Mammary epithelial cell (primary cell): ENCODE results near the gene HIBADH.

Source experiments
- CTCF ChIP-seq, 2 donors: IDR thresholded peaks in 1 of 2; conservative IDR thresholded peaks in 1 of 2; 2 replicates each; pipeline ENCODE4 v1.5.1; 2011 to 2012; ENCODE audit warnings: inconsistent platforms in 2 of 2, low read length in 2 of 2, mild to moderate bottlenecking in 2 of 2, control low read depth in 1 of 2, low read depth in 1 of 2; ENCODE audit not compliant: insufficient read depth in 1 of 2; ENCODE audit errors: extremely low read depth in 1 of 2
- EZH2 ChIP-seq: IDR thresholded peaks from 2 replicates; pipeline ENCODE4 v1.6.1; 2012; ENCODE audit warnings: low read length, inconsistent platforms, borderline replicate concordance

GRCh38 chr7:27677912-27678612, 15.4 kb upstream of the HIBADH start:
- no peak for TF ChIP-seq CTCF (conservative IDR thresholded peaks at IDR 0.05 in 1 of 2, IDR thresholded peaks at IDR 0.05 in 1 of 2; ENCODE audit: extremely low read depth in 1 of 2, insufficient read depth in 1 of 2, low read depth in 1 of 2, low read length in 2 of 2)
- TF ChIP-seq EZH2: no peak
